Activated CD8-positive, alpha-beta T cell treated with anti-CD3 and anti-CD28 coated beads, Interleukin-2, amount 10 ng/mL, durations not matched to agents 7 days and 5 days (primary cell): Measurements from ENCODE around the gene LTB4R. TPM values are rescaled to one million over a fixed set of nuclear protein-coding genes. Genes with fewer than 3 reads are reported as not detected.

Source experiments
- ATAC-seq: fragments of 150-1000 bp; cut with Tn5 transposase; one replicate; pipeline ENCODE4 v1.10.0; 2021; ENCODE audit warnings: moderate library complexity
- CTCF ChIA-PET: fragments of 350-600 bp; sonication (Branson Sonifier 250); formaldehyde crosslinking; loops from one replicate; lab custom pipeline; 2021; ENCODE audit warnings: antibody characterized with exemption; lab: Charles Lee
- POLR2A ChIA-PET: fragments of 350-600 bp; sonication (Branson Sonifier 250); formaldehyde crosslinking; loops from one replicate; lab custom pipeline; 2021; ENCODE audit warnings: antibody characterized with exemption; lab: Charles Lee
- DNase-seq: peaks from one replicate; pipeline ENCODE4 v3.0.0-alpha.2; 2020
- H3K27ac Mint-ChIP-seq: one replicate; pipeline ENCODE4 v1.8.0; 2021; ENCODE audit warnings: mild to moderate bottlenecking, mixed read lengths
- H3K27me3 Mint-ChIP-seq: one replicate; pipeline ENCODE4 v1.8.0; 2021; ENCODE audit warnings: low read depth, mixed read lengths
- H3K36me3 Mint-ChIP-seq: one replicate; pipeline ENCODE4 v1.8.0; 2021; ENCODE audit warnings: low read depth, mixed read lengths
- H3K4me1 Mint-ChIP-seq: one replicate; pipeline ENCODE4 v1.8.0; 2021; ENCODE audit warnings: low read depth, mixed read lengths
- H3K4me3 Mint-ChIP-seq: one replicate; pipeline ENCODE4 v1.8.0; 2021; ENCODE audit warnings: mild to moderate bottlenecking, mixed read lengths
- H3K9me3 Mint-ChIP-seq: one replicate; pipeline ENCODE4 v1.8.0; 2022; ENCODE audit warnings: mixed read lengths; ENCODE audit not compliant: insufficient read depth
- total RNA-seq, 2 experiments: library from RNA; stranded (reverse); gene quantifications; one replicate each; pipeline ENCODE4 v1.2.3, GENCODE V29; 2021

LTB4R gene
- total RNA-seq, 2 experiments from 2014 or later = 26.9 to 28.0 TPM

- Mint-ChIP-seq H3K9me3 (no peaks in the 10 kb centered on the region), H3K27ac (peak overlapping the region; percentile 94), H3K27me3 (peaks cover 2% of the 10 kb centered on the region), H3K4me3 (peak overlapping the region; percentile 72), H3K36me3 (peaks cover 63% of the 10 kb centered on the region), H3K4me1 (peaks cover 83% of the 10 kb centered on the region)
- CTCF ChIA-PET = interaction anchor here (0.8 to 26.4 kb wide), 9 partner anchors 9 to 124 kb away, joined by 3 to 801 read pairs (median 87); partner anchors contain the start of genes ADCY4, CBLN3, DHRS1 and GMPR2
- ATAC-seq (no peak), DNase-seq (peak; percentile 72)
- POLR2A ChIA-PET = interaction anchor here (0.6 to 4.4 kb wide), 8 partner anchors 10 to 1347 kb away, joined by 3 to 23 read pairs (median 4); partner anchors contain the start of genes CBLN3, DHRS1, KHNYN and NOP9
Measured at GRCh38 chr14:24312736-24313507, 1.6 kb downstream of the LTB4R start.

- POLR2A ChIA-PET = interaction anchor here (1.2 to 4.4 kb wide), 4 partner anchors 15 to 117 kb away, joined by 3 to 23 read pairs (median 5); partner anchors contain the start of genes CBLN3, KHNYN and TINF2
- peak overlapping the region; percentile 72 for H3K4me3 Mint-ChIP-seq
- DNase-seq (no peak), ATAC-seq (no peak)
- peaks cover 54% of the 10 kb centered on the region for H3K36me3 Mint-ChIP-seq
- CTCF ChIA-PET = interaction anchor here (0.8 to 26.4 kb wide), 6 partner anchors 9 to 117 kb away, joined by 3 to 801 read pairs (median 50); partner anchors contain the start of genes ADCY4, CBLN3, GMPR2 and KHNYN
- H3K27ac Mint-ChIP-seq = peak overlapping the region; percentile 94
- peaks cover 6% of the 10 kb centered on the region for H3K27me3 Mint-ChIP-seq
- peaks cover 75% of the 10 kb centered on the region for H3K4me1 Mint-ChIP-seq
- no peaks in the 10 kb centered on the region for H3K9me3 Mint-ChIP-seq
Measured at GRCh38 chr14:24313913-24314312, 2.6 kb downstream of the LTB4R start.

- H3K36me3 Mint-ChIP-seq = peaks cover 48% of the 10 kb centered on the region
- H3K27me3 Mint-ChIP-seq = peaks cover 9% of the 10 kb centered on the region
- H3K4me1 Mint-ChIP-seq = peaks cover 69% of the 10 kb centered on the region
- no peaks in the 10 kb centered on the region for H3K9me3 Mint-ChIP-seq
- ChIA-PET POLR2A (interaction anchor here (1.2 to 4.4 kb wide), 4 partner anchors 14 to 116 kb away, joined by 3 to 23 read pairs (median 5); partner anchors contain the start of genes CBLN3, KHNYN and TINF2), CTCF (interaction anchor here (1.3 to 26.4 kb wide), 5 partner anchors 8 to 116 kb away, joined by 3 to 801 read pairs (median 94); partner anchors contain the start of genes ADCY4, CBLN3, GMPR2 and KHNYN)
- no peak for ATAC-seq
- no peak for DNase-seq
- peak overlapping the region; percentile 72 for H3K4me3 Mint-ChIP-seq
- H3K27ac Mint-ChIP-seq = peak overlapping the region; percentile 94
Measured at GRCh38 chr14:24314377-24315193, 3.3 kb downstream of the LTB4R start.

GRCh38 chr14:24315243-24315806 lies 4.0 kb downstream of the LTB4R start:
- Mint-ChIP-seq H3K27me3 (peaks cover 15% of the 10 kb centered on the region), H3K27ac (peak overlapping the region; percentile 39), H3K4me3 (no peak overlapping the region), H3K36me3 (peaks cover 45% of the 10 kb centered on the region), H3K4me1 (peaks cover 61% of the 10 kb centered on the region), H3K9me3 (no peaks in the 10 kb centered on the region)
- POLR2A ChIA-PET = no interaction called here
- CTCF ChIA-PET = interaction anchor here (9.2 kb wide), 1 partner anchor 15 kb away, joined by 142 read pairs; the partner anchor contains the start of gene ADCY4
- ATAC-seq (no peak), DNase-seq (no peak)

DNA sequence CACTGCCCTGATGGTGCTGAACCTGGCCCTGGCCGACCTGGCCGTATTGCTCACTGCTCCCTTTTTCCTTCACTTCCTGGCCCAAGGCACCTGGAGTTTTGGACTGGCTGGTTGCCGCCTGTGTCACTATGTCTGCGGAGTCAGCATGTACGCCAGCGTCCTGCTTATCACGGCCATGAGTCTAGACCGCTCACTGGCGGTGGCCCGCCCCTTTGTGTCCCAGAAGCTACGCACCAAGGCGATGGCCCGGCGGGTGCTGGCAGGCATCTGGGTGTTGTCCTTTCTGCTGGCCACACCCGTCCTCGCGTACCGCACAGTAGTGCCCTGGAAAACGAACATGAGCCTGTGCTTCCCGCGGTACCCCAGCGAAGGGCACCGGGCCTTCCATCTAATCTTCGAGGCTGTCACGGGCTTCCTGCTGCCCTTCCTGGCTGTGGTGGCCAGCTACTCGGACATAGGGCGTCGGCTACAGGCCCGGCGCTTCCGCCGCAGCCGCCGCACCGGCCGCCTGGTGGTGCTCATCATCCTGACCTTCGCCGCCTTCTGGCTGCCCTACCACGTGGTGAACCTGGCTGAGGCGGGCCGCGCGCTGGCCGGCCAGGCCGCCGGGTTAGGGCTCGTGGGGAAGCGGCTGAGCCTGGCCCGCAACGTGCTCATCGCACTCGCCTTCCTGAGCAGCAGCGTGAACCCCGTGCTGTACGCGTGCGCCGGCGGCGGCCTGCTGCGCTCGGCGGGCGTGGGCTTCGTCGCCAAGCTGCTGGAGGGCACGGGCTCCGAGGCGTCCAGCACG lies 4.7 kb downstream of the LTB4R start:
- ATAC-seq (no peak), DNase-seq (no peak)
- Mint-ChIP-seq H3K27me3 (peaks cover 16% of the 10 kb centered on the region), H3K36me3 (peaks cover 42% of the 10 kb centered on the region), H3K9me3 (no peaks in the 10 kb centered on the region), H3K4me3 (no peak overlapping the region), H3K27ac (peak overlapping the region; percentile 36), H3K4me1 (peaks cover 59% of the 10 kb centered on the region)
- ChIA-PET POLR2A (no interaction called here), CTCF (interaction anchor here (1.3 kb wide), 1 partner anchor 17 kb away, joined by 6 read pairs; no protein-coding TSS in a partner anchor)

DNA sequence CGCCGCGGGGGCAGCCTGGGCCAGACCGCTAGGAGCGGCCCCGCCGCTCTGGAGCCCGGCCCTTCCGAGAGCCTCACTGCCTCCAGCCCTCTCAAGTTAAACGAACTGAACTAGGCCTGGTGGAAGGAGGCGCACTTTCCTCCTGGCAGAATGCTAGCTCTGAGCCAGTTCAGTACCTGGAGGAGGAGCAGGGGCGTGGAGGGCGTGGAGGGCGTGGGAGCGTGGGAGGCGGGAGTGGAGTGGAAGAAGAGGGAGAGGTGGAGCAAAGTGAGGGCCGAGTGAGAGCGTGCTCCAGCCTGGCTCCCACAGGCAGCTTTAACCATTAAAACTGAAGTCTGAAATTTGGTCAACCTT lies 5.3 kb downstream of the LTB4R start:
- no peak for ATAC-seq
- Mint-ChIP-seq H3K4me1 (peaks cover 56% of the 10 kb centered on the region), H3K36me3 (peaks cover 42% of the 10 kb centered on the region)

GRCh38 chr14:24317141-24317928 lies 6.0 kb downstream of the LTB4R start:
- H3K9me3 Mint-ChIP-seq = no peaks in the 10 kb centered on the region
- ChIA-PET CTCF (interaction anchor here (0.7 to 8.9 kb wide), 7 partner anchors 8 to 114 kb away, joined by 3 to 87 read pairs (median 9); partner anchors contain the start of genes ADCY4, CIDEB, LTB4R and LTB4R2), POLR2A (interaction anchor here (1.6 kb wide), 1 partner anchor 15 kb away, joined by 3 read pairs; no protein-coding TSS in a partner anchor)
- ATAC-seq = no peak
- H3K36me3 Mint-ChIP-seq = peaks cover 35% of the 10 kb centered on the region
- DNase-seq = no peak
- H3K4me3 Mint-ChIP-seq = no peak overlapping the region
- peaks cover 16% of the 10 kb centered on the region for H3K27me3 Mint-ChIP-seq
- peaks cover 49% of the 10 kb centered on the region for H3K4me1 Mint-ChIP-seq
- H3K27ac Mint-ChIP-seq = no peak overlapping the region

More for the DNA sequence above, 5.3 kb downstream of the LTB4R start:
- Mint-ChIP-seq H3K9me3 (no peaks in the 10 kb centered on the region), H3K4me3 (no peak overlapping the region), H3K27me3 (peaks cover 16% of the 10 kb centered on the region), H3K27ac (no peak overlapping the region)
- DNase-seq = no peak
- ChIA-PET POLR2A (no interaction called here), CTCF (interaction anchor here (0.7 to 1.3 kb wide), 2 partner anchors 17 to 115 kb away, joined by 3 to 6 read pairs; no protein-coding TSS in a partner anchor)

DNA sequence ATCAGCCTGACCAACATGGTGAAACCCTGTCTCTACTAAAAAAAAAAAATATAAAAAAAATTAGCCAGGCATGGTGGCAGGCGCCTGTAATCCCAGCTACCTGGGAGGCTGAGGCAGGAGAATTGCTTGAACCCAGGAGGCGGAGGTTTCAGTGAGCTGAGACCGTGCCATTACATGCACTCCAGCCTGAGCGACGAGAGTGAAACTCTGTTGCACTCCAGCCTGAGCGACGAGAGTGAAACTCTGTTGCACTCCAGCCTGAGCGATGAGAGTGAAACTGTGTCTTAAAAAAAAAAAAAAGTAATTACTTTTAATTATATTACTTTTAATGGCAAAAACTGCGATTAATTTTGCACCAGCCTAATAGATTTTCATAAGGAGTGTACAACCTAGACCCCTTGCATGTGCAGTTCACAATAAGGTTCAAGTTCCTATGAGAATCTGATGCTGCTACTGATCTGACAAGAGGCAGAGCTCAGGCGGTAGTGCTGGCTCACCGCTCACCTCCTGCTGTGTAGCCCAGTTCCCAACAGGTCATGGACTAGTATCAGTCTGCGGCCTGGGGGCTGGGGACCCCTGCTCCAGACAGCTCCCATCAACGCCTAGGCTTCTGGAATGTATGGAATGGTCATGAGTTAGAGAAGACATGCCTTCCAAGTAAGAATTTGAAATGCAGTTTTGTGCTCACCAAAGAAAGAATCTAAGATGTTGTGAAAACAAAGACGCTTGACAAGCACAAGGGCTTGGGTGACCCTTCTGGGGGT lies 10.1 kb downstream of the LTB4R start:
- DNase-seq (no peak), ATAC-seq (no peak)
- Mint-ChIP-seq H3K9me3 (no peaks in the 10 kb centered on the region), H3K36me3 (peaks cover 8% of the 10 kb centered on the region), H3K4me3 (no peak overlapping the region), H3K4me1 (peaks cover 22% of the 10 kb centered on the region), H3K27ac (no peak overlapping the region), H3K27me3 (peaks cover 19% of the 10 kb centered on the region)
- CTCF ChIA-PET = interaction anchor here (1.6 to 8.9 kb wide), 5 partner anchors 8 to 110 kb away, joined by 3 to 87 read pairs (median 5); partner anchors contain the start of genes ADCY4, CIDEB, LTB4R and LTB4R2
- POLR2A ChIA-PET = interaction anchor here (0.8 kb wide), 1 partner anchor 109 kb away, joined by 4 read pairs; the partner anchor contains the start of gene KHNYN

GRCh38 chr14:24322672-24323071 lies 11.4 kb downstream of the LTB4R start:
- Mint-ChIP-seq H3K4me3 (no peak overlapping the region), H3K36me3 (peaks cover 3% of the 10 kb centered on the region), H3K27me3 (peaks cover 19% of the 10 kb centered on the region), H3K4me1 (peaks cover 19% of the 10 kb centered on the region), H3K9me3 (no peaks in the 10 kb centered on the region), H3K27ac (no peak overlapping the region)
- no peak for ATAC-seq
- no peak for DNase-seq
- CTCF ChIA-PET = interaction anchor here (1.2 to 8.9 kb wide), 5 partner anchors 9 to 114 kb away, joined by 3 to 87 read pairs (median 5); partner anchors contain the start of genes ADCY4, CIDEB, LTB4R and LTB4R2
- POLR2A ChIA-PET = interaction anchor here (0.8 to 1.3 kb wide), 3 partner anchors 11 to 109 kb away, joined by 3 to 4 read pairs (median 3); partner anchors contain the start of genes KHNYN and LTB4R
